HEK293 (cell line): ENCODE data around the gene WASHC3.

ENCODE experiments used
- CTCF ChIA-PET: fragments of 350-600 bp; formaldehyde crosslinking; extraction: SDS; loops from one replicate; lab custom pipeline; 2021; ENCODE audit warnings: antibody characterized with exemption; lab: Yijun Ruan, JAX
- POLR2A ChIA-PET: fragments of 300-600 bp; formaldehyde crosslinking; extraction: SDS; loops from one replicate; lab custom pipeline; 2020; ENCODE audit warnings: antibody characterized with exemption, inconsistent platforms; lab: Yijun Ruan, JAX
- H3K27ac ChIP-seq: fragments of 200-500 bp; sonication (Bioruptor generic); 2 replicates; pipeline ENCODE4 v1.5.1; 2014; ENCODE audit warnings: low read depth, low read length, control low read depth, inconsistent platforms; ENCODE audit errors: extremely low read depth
- H3K36me3 ChIP-seq, 2 experiments: fragments of 200-500 bp in 1 of 2; sonication (Bioruptor generic) in 1 of 2; 1 replicate in 1 of 2; 2 replicates in 1 of 2; pipeline ENCODE4 v1.5.1; 2014 to 2017; ENCODE audit warnings: inconsistent platforms in 2 of 2, low read length in 2 of 2; ENCODE audit not compliant: control insufficient read depth in 2 of 2, insufficient read depth in 1 of 2
- H3K4me1 ChIP-seq: fragments of 200-500 bp; sonication (Bioruptor generic); 2 replicates; pipeline ENCODE4 v1.5.1; 2014; ENCODE audit warnings: mild to moderate bottlenecking, low read length, inconsistent platforms; ENCODE audit not compliant: control insufficient read depth, insufficient read depth
- H3K4me3 ChIP-seq: 2 replicates; pipeline ENCODE4 v1.5.1; 2011; ENCODE audit warnings: low read depth, mild to moderate bottlenecking, control low read depth, low read length, moderate library complexity
- H3K9me3 ChIP-seq: fragments of 200-500 bp; sonication (Bioruptor generic); 2 replicates; pipeline ENCODE4 v1.5.1; 2014; ENCODE audit warnings: low read depth, low read length, inconsistent platforms; ENCODE audit not compliant: control insufficient read depth, insufficient read depth
- SCRT1 ChIP-seq: fragments of 450-650 bp; formaldehyde crosslinking; IDR thresholded peaks from 2 replicates; pipeline ENCODE4 v1.5.1; 2016; ENCODE audit warnings: missing biosample characterization, missing genetic modification characterization, borderline replicate concordance
- YY1 ChIP-seq: fragments of 450-650 bp; formaldehyde crosslinking; IDR thresholded peaks from 2 replicates; pipeline ENCODE4 v1.5.1; 2018; ENCODE audit warnings: missing biosample characterization, missing genetic modification characterization
- ZNF132 ChIP-seq: fragments of 450-650 bp; formaldehyde crosslinking; IDR thresholded peaks from 2 replicates; pipeline ENCODE4 v1.5.1; 2017; ENCODE audit warnings: missing biosample characterization, missing genetic modification characterization, borderline replicate concordance
- ZNF138 ChIP-seq: fragments of 450-650 bp; formaldehyde crosslinking; IDR thresholded peaks from 2 replicates; pipeline ENCODE4 v1.5.1; 2016; ENCODE audit warnings: missing biosample characterization, missing genetic modification characterization, borderline replicate concordance
- ZNF16 ChIP-seq: fragments of 450-650 bp; formaldehyde crosslinking; IDR thresholded peaks from 2 replicates; pipeline ENCODE4 v1.5.1; 2016; ENCODE audit warnings: low read depth, missing biosample characterization, missing genetic modification characterization
- ZNF174 ChIP-seq: fragments of 450-650 bp; formaldehyde crosslinking; IDR thresholded peaks from 2 replicates; pipeline ENCODE4 v1.5.0; 2017; ENCODE audit warnings: missing biosample characterization, mild to moderate bottlenecking, missing genetic modification characterization
- ZNF302 ChIP-seq: fragments of 450-650 bp; formaldehyde crosslinking; IDR thresholded peaks from 2 replicates; pipeline ENCODE4 v1.5.1; 2016; ENCODE audit warnings: missing biosample characterization, missing genetic modification characterization, low read depth
- ZNF324 ChIP-seq: fragments of 450-650 bp; formaldehyde crosslinking; IDR thresholded peaks from 2 replicates; pipeline ENCODE4 v1.5.1; 2016; ENCODE audit warnings: missing biosample characterization, missing genetic modification characterization
- ZNF37A ChIP-seq: fragments of 450-650 bp; IDR thresholded peaks from 2 replicates; pipeline ENCODE4 v1.5.1; 2018; ENCODE audit warnings: missing biosample characterization, missing genetic modification characterization
- ZNF416 ChIP-seq: fragments of 450-650 bp; formaldehyde crosslinking; IDR thresholded peaks from 2 replicates; pipeline ENCODE4 v1.5.1; 2016; ENCODE audit warnings: missing biosample characterization, missing genetic modification characterization
- ZNF518A ChIP-seq: fragments of 450-650 bp; formaldehyde crosslinking; conservative IDR thresholded peaks from 2 replicates; pipeline ENCODE4 v1.5.1; 2016; ENCODE audit warnings: low read depth, missing biosample characterization, missing genetic modification characterization
- ZNF530 ChIP-seq: fragments of 450-650 bp; formaldehyde crosslinking; IDR thresholded peaks from 2 replicates; pipeline ENCODE4 v1.5.1; 2016; ENCODE audit warnings: low read depth, missing biosample characterization, missing genetic modification characterization
- ZNF707 ChIP-seq: fragments of 450-650 bp; formaldehyde crosslinking; IDR thresholded peaks from 2 replicates; pipeline ENCODE4 v1.5.1; 2016; ENCODE audit warnings: missing biosample characterization, missing genetic modification characterization
- ZSCAN16 ChIP-seq: fragments of 450-650 bp; formaldehyde crosslinking; IDR thresholded peaks from 2 replicates; pipeline ENCODE4 v1.5.1; 2016; ENCODE audit warnings: missing biosample characterization, missing genetic modification characterization
- TF ChIP-seq, protein P1 (sequence below): fragments of 450-650 bp; formaldehyde crosslinking; IDR thresholded peaks from 2 replicates; pipeline ENCODE4 v1.5.1; 2016; ENCODE audit warnings: missing biosample characterization, missing genetic modification characterization
- TF ChIP-seq, protein P2 (sequence below): fragments of 450-650 bp; formaldehyde crosslinking; IDR thresholded peaks from 2 replicates; pipeline ENCODE4 v1.5.1; 2016; ENCODE audit warnings: missing biosample characterization, missing genetic modification characterization, low read depth
- TF ChIP-seq, protein P3 (sequence below): fragments of 450-650 bp; formaldehyde crosslinking; IDR thresholded peaks from 2 replicates; pipeline ENCODE4 v1.5.1; 2016; ENCODE audit warnings: missing biosample characterization, missing genetic modification characterization

The WASHC3 gene

GRCh38 chr12:102051431-102051965 is 10.3 kb downstream of the WASHC3 start:
- TF ChIP-seq YY1 (tag by site-specific recombination) (no peak), SCRT1 (tag by site-specific recombination) (no peak), ZNF707 (no peak), ZNF138 (tag by site-specific recombination) (no peak), ZNF37A (tag by site-specific recombination) (no peak), ZNF416 (tag by site-specific recombination) (no peak), ZNF16 (tag by site-specific recombination) (no peak)
- TF ChIP-seq, protein P1, sequence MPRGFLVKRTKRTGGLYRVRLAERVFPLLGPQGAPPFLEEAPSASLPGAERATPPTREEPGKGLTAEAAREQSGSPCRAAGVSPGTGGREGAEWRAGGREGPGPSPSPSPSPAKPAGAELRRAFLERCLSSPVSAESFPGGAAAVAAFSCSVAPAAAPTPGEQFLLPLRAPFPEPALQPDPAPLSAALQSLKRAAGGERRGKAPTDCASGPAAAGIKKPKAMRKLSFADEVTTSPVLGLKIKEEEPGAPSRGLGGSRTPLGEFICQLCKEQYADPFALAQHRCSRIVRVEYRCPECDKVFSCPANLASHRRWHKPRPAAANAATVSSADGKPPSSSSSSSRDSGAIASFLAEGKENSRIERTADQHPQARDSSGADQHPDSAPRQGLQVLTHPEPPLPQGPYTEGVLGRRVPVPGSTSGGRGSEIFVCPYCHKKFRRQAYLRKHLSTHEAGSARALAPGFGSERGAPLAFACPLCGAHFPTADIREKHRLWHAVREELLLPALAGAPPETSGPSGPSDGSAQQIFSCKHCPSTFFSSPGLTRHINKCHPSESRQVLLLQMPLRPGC (tag by site-specific recombination): no peak
- TF ChIP-seq, protein P2, sequence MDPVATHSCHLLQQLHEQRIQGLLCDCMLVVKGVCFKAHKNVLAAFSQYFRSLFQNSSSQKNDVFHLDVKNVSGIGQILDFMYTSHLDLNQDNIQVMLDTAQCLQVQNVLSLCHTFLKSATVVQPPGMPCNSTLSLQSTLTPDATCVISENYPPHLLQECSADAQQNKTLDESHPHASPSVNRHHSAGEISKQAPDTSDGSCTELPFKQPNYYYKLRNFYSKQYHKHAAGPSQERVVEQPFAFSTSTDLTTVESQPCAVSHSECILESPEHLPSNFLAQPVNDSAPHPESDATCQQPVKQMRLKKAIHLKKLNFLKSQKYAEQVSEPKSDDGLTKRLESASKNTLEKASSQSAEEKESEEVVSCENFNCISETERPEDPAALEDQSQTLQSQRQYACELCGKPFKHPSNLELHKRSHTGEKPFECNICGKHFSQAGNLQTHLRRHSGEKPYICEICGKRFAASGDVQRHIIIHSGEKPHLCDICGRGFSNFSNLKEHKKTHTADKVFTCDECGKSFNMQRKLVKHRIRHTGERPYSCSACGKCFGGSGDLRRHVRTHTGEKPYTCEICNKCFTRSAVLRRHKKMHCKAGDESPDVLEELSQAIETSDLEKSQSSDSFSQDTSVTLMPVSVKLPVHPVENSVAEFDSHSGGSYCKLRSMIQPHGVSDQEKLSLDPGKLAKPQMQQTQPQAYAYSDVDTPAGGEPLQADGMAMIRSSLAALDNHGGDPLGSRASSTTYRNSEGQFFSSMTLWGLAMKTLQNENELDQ (tag by site-specific recombination): no peak
- TF ChIP-seq, protein P3, sequence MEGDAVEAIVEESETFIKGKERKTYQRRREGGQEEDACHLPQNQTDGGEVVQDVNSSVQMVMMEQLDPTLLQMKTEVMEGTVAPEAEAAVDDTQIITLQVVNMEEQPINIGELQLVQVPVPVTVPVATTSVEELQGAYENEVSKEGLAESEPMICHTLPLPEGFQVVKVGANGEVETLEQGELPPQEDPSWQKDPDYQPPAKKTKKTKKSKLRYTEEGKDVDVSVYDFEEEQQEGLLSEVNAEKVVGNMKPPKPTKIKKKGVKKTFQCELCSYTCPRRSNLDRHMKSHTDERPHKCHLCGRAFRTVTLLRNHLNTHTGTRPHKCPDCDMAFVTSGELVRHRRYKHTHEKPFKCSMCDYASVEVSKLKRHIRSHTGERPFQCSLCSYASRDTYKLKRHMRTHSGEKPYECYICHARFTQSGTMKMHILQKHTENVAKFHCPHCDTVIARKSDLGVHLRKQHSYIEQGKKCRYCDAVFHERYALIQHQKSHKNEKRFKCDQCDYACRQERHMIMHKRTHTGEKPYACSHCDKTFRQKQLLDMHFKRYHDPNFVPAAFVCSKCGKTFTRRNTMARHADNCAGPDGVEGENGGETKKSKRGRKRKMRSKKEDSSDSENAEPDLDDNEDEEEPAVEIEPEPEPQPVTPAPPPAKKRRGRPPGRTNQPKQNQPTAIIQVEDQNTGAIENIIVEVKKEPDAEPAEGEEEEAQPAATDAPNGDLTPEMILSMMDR (tag by site-specific recombination): no peak
- Histone ChIP-seq H3K36me3 (peaks cover 20 to 40% of the 10 kb centered on the region in 2 experiments), H3K27ac (no peak overlapping the region), H3K4me3 (no peak overlapping the region), H3K4me1 (no peaks in the 10 kb centered on the region), H3K9me3 (no peaks in the 10 kb centered on the region)
- ChIA-PET CTCF (interaction anchor here (0.5 kb wide), 1 partner anchor 1466 kb away, joined by 3 read pairs; no protein-coding TSS in a partner anchor), POLR2A (interaction anchor here (0.7 kb wide), 1 partner anchor 10 kb away, joined by 4 read pairs; the partner anchor contains the start of gene WASHC3)

GRCh38 chr12:102050660-102051430 is 10.9 kb downstream of the WASHC3 start:
- Histone ChIP-seq H3K36me3 (peaks cover 22 to 35% of the 10 kb centered on the region in 2 experiments; a peak in 2 of 3 replicates), H3K9me3 (no peaks in the 10 kb centered on the region), H3K4me3 (no peak overlapping the region), H3K4me1 (no peaks in the 10 kb centered on the region), H3K27ac (no peak overlapping the region)
- CTCF ChIA-PET: no interaction called here
- POLR2A ChIA-PET: no interaction called here
- TF ChIP-seq ZNF530: no peak
- no peak for TF ChIP-seq ZNF302 (tag by site-specific recombination)
- no peak for TF ChIP-seq ZNF132 (tag by site-specific recombination)
- TF ChIP-seq ZSCAN16 (tag by site-specific recombination): no peak
- TF ChIP-seq ZNF174 (tag by site-specific recombination): no peak
- TF ChIP-seq ZNF324 (tag by site-specific recombination): no peak
- TF ChIP-seq ZNF518A: no peak
